ENCODE measurements around the gene NFATC1. TPM values are rescaled to one million over a fixed set of nuclear protein-coding genes. Genes with fewer than 3 reads are reported as not detected.

NFATC1 gene
- total RNA-seq, 1 donor from 2014 or later: 5.6 TPM

- no peaks in the 10 kb centered on the region for H3K27me3 Mint-ChIP-seq
- no peak overlapping the region for H3K27ac Mint-ChIP-seq
- no peaks in the 10 kb centered on the region for H3K9me3 Mint-ChIP-seq (ENCODE audit: low read depth)
- peaks cover 5% of the 10 kb centered on the region for H3K4me1 Mint-ChIP-seq (ENCODE audit: low read depth)
- no peak for DNase-seq (ENCODE audit: low spot score, unreplicated experiment)
- peaks cover 16% of the 10 kb centered on the region for H3K36me3 Mint-ChIP-seq (ENCODE audit: insufficient read depth)
- TF ChIP-seq CTCF (IDR thresholded peaks at IDR 0.05; ENCODE audit: unreplicated experiment): no peak
- H3K4me3 Mint-ChIP-seq (ENCODE audit: low read depth): no peak overlapping the region
These were observed 24.1 kb upstream of the NFATC1 start for GRCh38 chr18:79371561-79372121.

GRCh38 chr18:79372461-79372860 is 23.3 kb upstream of the NFATC1 start:
- Mint-ChIP-seq H3K27ac (peak overlapping the region; percentile 17), H3K4me1 (ENCODE audit: low read depth) (peaks cover 5% of the 10 kb centered on the region), H3K9me3 (ENCODE audit: low read depth) (no peaks in the 10 kb centered on the region), H3K27me3 (no peaks in the 10 kb centered on the region), H3K36me3 (ENCODE audit: insufficient read depth) (peaks cover 16% of the 10 kb centered on the region), H3K4me3 (ENCODE audit: low read depth) (no peak overlapping the region)
- DNase-seq (ENCODE audit: low spot score, unreplicated experiment): no peak
- no peak for TF ChIP-seq CTCF (IDR thresholded peaks at IDR 0.05; ENCODE audit: unreplicated experiment)

- no peak for TF ChIP-seq CTCF (IDR thresholded peaks at IDR 0.05; ENCODE audit: unreplicated experiment)
- DNase-seq (ENCODE audit: low spot score, unreplicated experiment): no peak
- no peaks in the 10 kb centered on the region for H3K27me3 Mint-ChIP-seq
- H3K4me1 Mint-ChIP-seq (ENCODE audit: low read depth): peaks cover 5% of the 10 kb centered on the region
- H3K9me3 Mint-ChIP-seq (ENCODE audit: low read depth): no peaks in the 10 kb centered on the region
- no peak overlapping the region for H3K27ac Mint-ChIP-seq
- H3K4me3 Mint-ChIP-seq (ENCODE audit: low read depth): no peak overlapping the region
- peaks cover 15% of the 10 kb centered on the region for H3K36me3 Mint-ChIP-seq (ENCODE audit: insufficient read depth)
These were observed 22.7 kb upstream of the NFATC1 start for GRCh38 chr18:79372991-79373390.

- Mint-ChIP-seq H3K9me3 (ENCODE audit: low read depth) (no peaks in the 10 kb centered on the region), H3K36me3 (ENCODE audit: insufficient read depth) (peaks cover 16% of the 10 kb centered on the region), H3K27me3 (peaks cover 1% of the 10 kb centered on the region), H3K27ac (no peak overlapping the region), H3K4me1 (ENCODE audit: low read depth) (peaks cover 5% of the 10 kb centered on the region), H3K4me3 (ENCODE audit: low read depth) (no peak overlapping the region)
- DNase-seq (ENCODE audit: low spot score, unreplicated experiment): no peak
- TF ChIP-seq CTCF (IDR thresholded peaks at IDR 0.05; ENCODE audit: unreplicated experiment): no peak
These were observed 22.0 kb upstream of the NFATC1 start for GRCh38 chr18:79373736-79374135.

GRCh38 chr18:79374408-79375171 is 21.1 kb upstream of the NFATC1 start:
- H3K36me3 Mint-ChIP-seq (ENCODE audit: insufficient read depth): peaks cover 16% of the 10 kb centered on the region
- H3K9me3 Mint-ChIP-seq (ENCODE audit: low read depth): no peaks in the 10 kb centered on the region
- H3K27ac Mint-ChIP-seq: no peak overlapping the region

More at GRCh38 chr18:79374408-79375171, 21.1 kb upstream of the NFATC1 start:
- no peak overlapping the region for H3K4me3 Mint-ChIP-seq (ENCODE audit: low read depth)
- TF ChIP-seq CTCF (IDR thresholded peaks at IDR 0.05; ENCODE audit: unreplicated experiment): no peak
- H3K4me1 Mint-ChIP-seq (ENCODE audit: low read depth): peaks cover 5% of the 10 kb centered on the region
- no peak for DNase-seq (ENCODE audit: low spot score, unreplicated experiment)
- H3K27me3 Mint-ChIP-seq: peaks cover 4% of the 10 kb centered on the region

Measured in progenitor cell of endocrine pancreas (in vitro differentiated cells).